ENCODE measurements around the gene FURIN.

FURIN gene

DNA sequence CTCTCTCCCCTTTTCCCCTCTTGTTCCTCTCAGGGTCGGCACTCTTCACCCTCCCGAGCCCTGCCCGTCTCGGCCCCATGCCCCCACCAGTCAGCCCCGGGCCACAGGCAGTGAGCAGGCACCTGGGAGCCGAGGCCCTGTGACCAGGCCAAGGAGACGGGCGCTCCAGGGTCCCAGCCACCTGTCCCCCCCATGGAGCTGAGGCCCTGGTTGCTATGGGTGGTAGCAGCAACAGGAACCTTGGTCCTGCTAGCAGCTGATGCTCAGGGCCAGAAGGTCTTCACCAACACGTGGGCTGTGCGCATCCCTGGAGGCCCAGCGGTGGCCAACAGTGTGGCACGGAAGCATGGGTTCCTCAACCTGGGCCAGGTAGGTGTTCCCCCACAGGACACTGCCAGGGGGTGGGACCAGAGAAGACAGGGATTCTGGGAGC lies 7.2 kb downstream of the FURIN start:
- Histone ChIP-seq H3K27me3 (ENCODE audit: control insufficient read depth in 3 of 3, insufficient read depth in 3 of 3, low read depth in 1 of 3, low read length in 3 of 3) (no peaks in the 10 kb centered on the region), H3K4me2 (ENCODE audit: insufficient read depth, low read length, poor library complexity, severe bottlenecking) (no peak overlapping the region), H3K14ac (ENCODE audit: low read length) (peak overlapping the region; percentile 47), H3K79me1 (ENCODE audit: low read depth, low read length) (peaks cover 3% of the 10 kb centered on the region), H3K4me3 (ENCODE audit: low read length in 2 of 2) (peak overlapping the region in 1 of 2 donors; percentile 29), H2BK15ac (ENCODE audit: low read length) (peak overlapping the region; percentile 35), H3K18ac (ENCODE audit: low read length) (peak overlapping the region; percentile 71), H3K36me3 (replicated peaks in 1 of 2; ENCODE audit: control insufficient read depth in 2 of 2, insufficient read depth in 2 of 2, low read length in 2 of 2) (peaks cover 18 to 34% of the 10 kb centered on the region in 2 donors), H4K91ac (ENCODE audit: low read depth, low read length, poor library complexity) (peak overlapping the region; percentile 47), H3K4ac (ENCODE audit: low read length) (no peak overlapping the region), H2BK5ac (ENCODE audit: low read length) (no peak overlapping the region), H2BK120ac (ENCODE audit: low read depth, low read length) (no peak overlapping the region), H3K23ac (ENCODE audit: low read depth, low read length, poor library complexity) (peak overlapping the region; percentile 78), H4K8ac (ENCODE audit: low read depth, low read length) (no peak overlapping the region), H3K9me3 (replicated peaks in 1 of 2; ENCODE audit: control insufficient read depth in 2 of 2, insufficient read depth in 1 of 2, low read depth in 1 of 2, low read length in 2 of 2) (no peaks in the 10 kb centered on the region), H3K9ac (ENCODE audit: low read depth, low read length, poor library complexity) (no peak overlapping the region), H2AK5ac (ENCODE audit: low read depth, low read length) (peak overlapping the region; percentile 51), H2BK12ac (ENCODE audit: low read length) (no peak overlapping the region), H3K27ac (replicated peaks; ENCODE audit: low read length) (no peak overlapping the region), H3K4me1 (ENCODE audit: control insufficient read depth in 2 of 2, insufficient read depth in 1 of 2, low read depth in 1 of 2, low read length in 2 of 2) (peaks cover 21% of the 10 kb centered on the region in 2 donors), H2AFZ (ENCODE audit: low read length) (no peak overlapping the region)
- no CpG with 5 or more reads among the region's 12 CpGs for WGBS, 2 donors (ENCODE audit: extremely low coverage in 2 of 2, insufficient read length in 2 of 2, insufficient replicate concordance in 1 of 2)
- no peak for DNase-seq (ENCODE audit: low spot score)

DNA sequence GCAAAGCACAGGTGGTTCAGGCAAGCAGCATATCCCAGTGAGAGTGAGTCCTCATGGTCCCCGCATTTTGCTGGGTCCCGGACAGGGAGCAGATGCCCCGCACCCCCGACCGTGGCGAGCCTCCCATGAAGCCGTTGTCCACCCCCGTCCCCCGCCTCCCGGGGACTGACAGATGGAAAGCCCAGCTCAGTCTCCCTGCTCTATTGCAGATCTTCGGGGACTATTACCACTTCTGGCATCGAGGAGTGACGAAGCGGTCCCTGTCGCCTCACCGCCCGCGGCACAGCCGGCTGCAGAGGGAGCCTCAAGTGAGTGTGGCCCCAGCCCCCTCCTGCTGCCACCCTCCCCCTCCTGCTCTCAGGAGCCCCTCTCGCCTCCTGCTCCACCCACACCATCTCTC lies 7.7 kb downstream of the FURIN start:
- Histone ChIP-seq H3K4me2 (ENCODE audit: insufficient read depth, low read length, poor library complexity, severe bottlenecking) (no peak overlapping the region), H3K27me3 (ENCODE audit: control insufficient read depth in 3 of 3, insufficient read depth in 3 of 3, low read depth in 1 of 3, low read length in 3 of 3) (no peaks in the 10 kb centered on the region), H3K23ac (ENCODE audit: low read depth, low read length, poor library complexity) (no peak overlapping the region), H2BK5ac (ENCODE audit: low read length) (no peak overlapping the region), H2AK5ac (ENCODE audit: low read depth, low read length) (no peak overlapping the region), H3K4me3 (ENCODE audit: low read length in 2 of 2) (peak overlapping the region in 1 of 2 donors; percentile 29), H4K91ac (ENCODE audit: low read depth, low read length, poor library complexity) (no peak overlapping the region), H3K27ac (replicated peaks; ENCODE audit: low read length) (no peak overlapping the region), H2BK15ac (ENCODE audit: low read length) (peak overlapping the region; percentile 35), H3K18ac (ENCODE audit: low read length) (no peak overlapping the region), H2BK120ac (ENCODE audit: low read depth, low read length) (no peak overlapping the region), H3K9ac (ENCODE audit: low read depth, low read length, poor library complexity) (no peak overlapping the region), H3K36me3 (replicated peaks in 1 of 2; ENCODE audit: control insufficient read depth in 2 of 2, insufficient read depth in 2 of 2, low read length in 2 of 2) (peaks cover 21 to 34% of the 10 kb centered on the region in 2 donors), H3K4me1 (ENCODE audit: control insufficient read depth in 2 of 2, insufficient read depth in 1 of 2, low read depth in 1 of 2, low read length in 2 of 2) (peaks cover 21% of the 10 kb centered on the region in 2 donors), H3K9me3 (replicated peaks in 1 of 2; ENCODE audit: control insufficient read depth in 2 of 2, insufficient read depth in 1 of 2, low read depth in 1 of 2, low read length in 2 of 2) (no peaks in the 10 kb centered on the region), H3K14ac (ENCODE audit: low read length) (peak overlapping the region; percentile 47), H2BK12ac (ENCODE audit: low read length) (no peak overlapping the region), H2AFZ (ENCODE audit: low read length) (no peak overlapping the region), H3K4ac (ENCODE audit: low read length) (no peak overlapping the region), H4K8ac (ENCODE audit: low read depth, low read length) (no peak overlapping the region), H3K79me1 (ENCODE audit: low read depth, low read length) (peaks cover 3% of the 10 kb centered on the region)
- DNase-seq (ENCODE audit: low spot score): no peak
- WGBS, 2 donors (ENCODE audit: extremely low coverage in 2 of 2, insufficient read length in 2 of 2, insufficient replicate concordance in 1 of 2): no CpG with 5 or more reads among the region's 20 CpGs

DNA sequence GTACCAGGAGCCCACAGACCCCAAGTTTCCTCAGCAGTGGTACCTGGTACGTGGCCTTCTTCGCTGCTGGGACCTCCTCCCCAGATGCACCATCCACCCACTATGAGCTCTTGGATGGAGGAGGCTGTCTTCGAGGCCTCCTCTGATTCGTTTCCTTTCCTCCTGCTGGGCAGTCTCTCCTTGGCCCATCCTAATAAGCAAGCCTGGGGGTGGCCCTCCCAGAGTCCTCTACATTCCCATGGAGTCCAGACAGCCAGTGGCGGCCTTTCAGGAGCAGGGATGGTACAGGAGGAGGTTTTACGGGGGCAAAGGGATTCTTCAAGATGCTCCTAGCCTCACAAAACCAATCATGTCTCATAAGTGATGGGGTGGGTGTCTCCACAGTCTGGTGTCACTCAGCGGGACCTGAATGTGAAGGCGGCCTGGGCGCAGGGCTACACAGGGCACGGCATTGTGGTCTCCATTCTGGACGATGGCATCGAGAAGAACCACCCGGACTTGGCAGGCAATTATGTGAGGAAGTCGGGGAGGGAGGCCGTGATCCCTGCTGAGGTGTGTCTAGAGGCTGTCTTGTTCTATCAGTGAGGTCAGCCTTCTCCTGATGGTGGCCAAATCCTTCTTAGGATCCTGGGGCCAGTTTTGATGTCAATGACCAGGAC lies 8.3 kb downstream of the FURIN start:
- H2AK5ac ChIP-seq (ENCODE audit: low read depth, low read length): no peak overlapping the region
- H3K27me3 ChIP-seq (ENCODE audit: control insufficient read depth in 3 of 3, insufficient read depth in 3 of 3, low read depth in 1 of 3, low read length in 3 of 3): no peaks in the 10 kb centered on the region
- no peak overlapping the region for H2AFZ ChIP-seq (ENCODE audit: low read length)
- H3K4ac ChIP-seq (ENCODE audit: low read length): no peak overlapping the region
- H3K79me1 ChIP-seq (ENCODE audit: low read depth, low read length): peaks cover 3% of the 10 kb centered on the region
- H2BK120ac ChIP-seq (ENCODE audit: low read depth, low read length): no peak overlapping the region
- no peak overlapping the region for H3K9ac ChIP-seq (ENCODE audit: low read depth, low read length, poor library complexity)
- peaks cover 21% of the 10 kb centered on the region in 2 donors for H3K4me1 ChIP-seq (ENCODE audit: control insufficient read depth in 2 of 2, insufficient read depth in 1 of 2, low read depth in 1 of 2, low read length in 2 of 2)
- H2BK12ac ChIP-seq (ENCODE audit: low read length): no peak overlapping the region
- no peak overlapping the region for H2BK5ac ChIP-seq (ENCODE audit: low read length)
- no peak overlapping the region for H3K4me2 ChIP-seq (ENCODE audit: insufficient read depth, low read length, poor library complexity, severe bottlenecking)
- no peak overlapping the region for H4K91ac ChIP-seq (ENCODE audit: low read depth, low read length, poor library complexity)
- no peak overlapping the region for H3K14ac ChIP-seq (ENCODE audit: low read length)
- peak overlapping the region; percentile 94 for H3K23ac ChIP-seq (ENCODE audit: low read depth, low read length, poor library complexity)
- WGBS, 2 donors (ENCODE audit: extremely low coverage in 2 of 2, insufficient read length in 2 of 2, insufficient replicate concordance in 1 of 2): no CpG with 5 or more reads among the region's 15 CpGs
- no peak overlapping the region for H3K4me3 ChIP-seq (ENCODE audit: low read length in 2 of 2)
- H3K27ac ChIP-seq (replicated peaks; ENCODE audit: low read length): no peak overlapping the region
- no peak overlapping the region for H4K8ac ChIP-seq (ENCODE audit: low read depth, low read length)
- peaks cover 21 to 34% of the 10 kb centered on the region in 2 donors for H3K36me3 ChIP-seq (replicated peaks in 1 of 2; ENCODE audit: control insufficient read depth in 2 of 2, insufficient read depth in 2 of 2, low read length in 2 of 2)
- H2BK15ac ChIP-seq (ENCODE audit: low read length): no peak overlapping the region
- no peak overlapping the region for H3K18ac ChIP-seq (ENCODE audit: low read length)
- H3K9me3 ChIP-seq (replicated peaks in 1 of 2; ENCODE audit: control insufficient read depth in 2 of 2, insufficient read depth in 1 of 2, low read depth in 1 of 2, low read length in 2 of 2): no peaks in the 10 kb centered on the region
- DNase-seq (ENCODE audit: low spot score): no peak

DNA sequence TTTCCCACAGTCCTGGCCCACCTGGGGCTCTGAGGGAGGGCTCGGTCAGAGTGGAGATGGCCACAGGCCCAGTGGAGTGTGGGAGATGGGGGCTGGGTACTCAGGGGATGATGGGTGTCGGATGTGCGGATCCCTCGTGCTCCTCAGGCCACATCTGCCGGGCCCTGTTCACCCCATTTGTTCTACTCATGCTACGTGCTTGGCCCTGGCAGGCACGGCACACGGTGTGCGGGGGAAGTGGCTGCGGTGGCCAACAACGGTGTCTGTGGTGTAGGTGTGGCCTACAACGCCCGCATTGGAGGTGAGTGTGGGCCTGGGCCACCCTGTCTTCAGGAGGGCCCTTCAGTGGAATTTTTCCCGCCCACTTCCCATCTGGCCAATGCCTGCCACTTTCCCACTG lies 8.9 kb downstream of the FURIN start:
- Histone ChIP-seq H2BK5ac (ENCODE audit: low read length) (peak overlapping the region; percentile 27), H2BK120ac (ENCODE audit: low read depth, low read length) (no peak overlapping the region), H4K91ac (ENCODE audit: low read depth, low read length, poor library complexity) (no peak overlapping the region), H3K36me3 (replicated peaks in 1 of 2; ENCODE audit: control insufficient read depth in 2 of 2, insufficient read depth in 2 of 2, low read length in 2 of 2) (peaks cover 23 to 34% of the 10 kb centered on the region in 2 donors), H4K8ac (ENCODE audit: low read depth, low read length) (no peak overlapping the region), H2AK5ac (ENCODE audit: low read depth, low read length) (peak overlapping the region; percentile 42), H3K4me3 (ENCODE audit: low read length in 2 of 2) (no peak overlapping the region), H2BK15ac (ENCODE audit: low read length) (no peak overlapping the region), H3K18ac (ENCODE audit: low read length) (peak overlapping the region; percentile 62), H3K79me1 (ENCODE audit: low read depth, low read length) (peaks cover 3% of the 10 kb centered on the region), H3K23ac (ENCODE audit: low read depth, low read length, poor library complexity) (peak overlapping the region; percentile 82), H3K14ac (ENCODE audit: low read length) (no peak overlapping the region), H3K27me3 (ENCODE audit: control insufficient read depth in 3 of 3, insufficient read depth in 3 of 3, low read depth in 1 of 3, low read length in 3 of 3) (no peaks in the 10 kb centered on the region), H3K27ac (replicated peaks; ENCODE audit: low read length) (no peak overlapping the region), H3K9ac (ENCODE audit: low read depth, low read length, poor library complexity) (peak overlapping the region; percentile 15), H3K4me2 (ENCODE audit: insufficient read depth, low read length, poor library complexity, severe bottlenecking) (no peak overlapping the region), H2AFZ (ENCODE audit: low read length) (no peak overlapping the region), H2BK12ac (ENCODE audit: low read length) (no peak overlapping the region), H3K4me1 (ENCODE audit: control insufficient read depth in 2 of 2, insufficient read depth in 1 of 2, low read depth in 1 of 2, low read length in 2 of 2) (peaks cover 18 to 19% of the 10 kb centered on the region in 2 donors), H3K9me3 (replicated peaks in 1 of 2; ENCODE audit: control insufficient read depth in 2 of 2, insufficient read depth in 1 of 2, low read depth in 1 of 2, low read length in 2 of 2) (no peaks in the 10 kb centered on the region), H3K4ac (ENCODE audit: low read length) (no peak overlapping the region)
- WGBS, 2 donors (ENCODE audit: extremely low coverage in 2 of 2, insufficient read length in 2 of 2, insufficient replicate concordance in 1 of 2): no CpG with 5 or more reads among the region's 14 CpGs
- DNase-seq (ENCODE audit: low spot score): no peak
